T-helper 1 cell treated with Interleukin-12 subunit alpha and Interleukin-12 subunit beta and Interleukin-4 antibody, amounts not matched to agents 30 ng/mL and 1 ng/mL, for 36 hours (primary cell): ENCODE measurements around the gene ZNF492. TPM values are rescaled to one million over a fixed set of nuclear protein-coding genes. Genes with fewer than 3 reads are reported as not detected.

ENCODE experiments used
- intact Hi-C: fragments of 100-400 bp; cut with micrococcal nuclease; formaldehyde crosslinking; loops from one replicate; pipeline ENCODE4 v1.15.1; 2024
- total RNA-seq: library from RNA; stranded (reverse); gene quantifications from 2 replicates; pipeline ENCODE4 v1.2.3, GENCODE V29; 2022

ZNF492 gene
- total RNA-seq, result 0.15 and 0.17 TPM in 2 replicates

GRCh38 chr19:22633706-22634449, at the start of gene ZNF492:
Gene ZNF492 (plus strand): TSS chr19:22634324. CDS start chr19:22653400, 19,076 bp downstream.
- intact Hi-C loops, result loop anchor here (2.0 kb wide), 1 partner anchor 45 kb away; no protein-coding TSS in a partner anchor

GRCh38 chr19:22595422-22595821, 38.7 kb upstream of the ZNF492 start:
- intact Hi-C loops, result no loop called here

GRCh38 chr19:22595918-22596341, 38.2 kb upstream of the ZNF492 start:
- intact Hi-C loops, result no loop called here

- intact Hi-C loops, result no loop called here
Observed at GRCh38 chr19:22600690-22601648, 33.2 kb upstream of the ZNF492 start.

DNA sequence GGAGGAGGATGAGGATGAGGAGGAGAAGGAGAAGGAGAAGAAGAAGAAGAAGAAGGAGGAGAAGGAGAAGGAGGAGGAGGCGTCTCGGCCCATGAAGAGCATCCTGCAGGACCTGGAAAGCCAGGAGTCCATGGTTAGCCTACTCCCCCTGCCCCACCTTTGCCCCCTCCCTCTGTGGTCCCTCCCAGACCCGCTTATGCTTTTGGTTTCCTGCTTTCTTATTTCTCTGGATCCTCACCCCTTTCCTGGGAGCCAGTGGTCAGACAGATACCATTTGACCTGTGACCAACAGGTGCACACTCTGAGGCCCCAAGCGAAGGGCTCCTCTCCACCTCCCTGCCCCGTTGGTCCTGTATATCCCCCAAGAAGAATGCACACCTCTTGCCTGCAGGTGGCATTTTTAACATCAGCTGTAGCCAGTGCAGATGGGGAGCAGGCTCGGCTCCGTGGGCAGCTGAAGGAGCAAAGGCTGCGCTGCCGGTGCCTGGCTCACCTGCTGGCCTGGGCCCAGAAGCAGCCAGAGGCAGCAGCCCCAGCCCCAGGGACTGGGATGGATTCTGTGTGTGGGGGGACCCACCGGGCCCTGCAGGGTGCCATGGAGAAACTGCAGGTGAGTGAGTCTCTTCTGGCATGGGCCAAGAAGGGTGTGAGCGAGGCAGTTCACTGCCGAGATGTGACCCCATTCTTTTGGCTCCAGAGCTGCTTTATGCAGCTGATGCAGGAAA, 32.1 kb upstream of the ZNF492 start:
- intact Hi-C loops, result no loop called here

DNA sequence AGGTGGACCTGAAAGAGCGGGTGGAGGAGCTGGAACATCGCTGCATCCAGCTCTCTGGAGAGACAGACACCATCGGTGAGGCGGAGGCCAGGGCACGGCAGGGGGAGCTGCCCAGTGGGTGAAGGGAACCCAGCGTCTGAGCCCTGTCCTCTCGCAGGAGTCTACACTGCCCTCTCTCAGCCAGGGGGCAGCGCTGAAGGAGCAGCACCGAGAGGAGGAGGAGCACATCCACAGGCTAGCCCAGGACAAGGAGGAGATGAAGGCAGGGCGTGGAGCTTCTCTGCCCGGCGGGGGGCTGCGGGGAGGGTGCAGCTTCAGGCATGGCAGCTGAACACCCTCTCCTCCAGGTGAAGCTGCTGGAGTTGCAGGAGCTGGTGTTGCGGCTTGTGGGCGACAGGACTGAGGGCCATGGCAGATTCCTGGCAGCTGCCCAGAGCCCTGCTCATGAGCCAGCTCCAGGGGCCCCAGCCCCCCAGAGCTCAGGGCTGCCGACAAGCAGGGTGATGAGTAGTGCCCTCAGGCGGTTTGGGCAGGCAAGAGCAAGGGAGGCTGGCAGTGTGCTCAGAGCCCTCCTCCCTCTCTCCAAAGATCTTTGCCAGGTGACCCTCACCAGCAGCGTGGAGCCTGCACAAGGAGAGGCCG, 31.4 kb upstream of the ZNF492 start:
- intact Hi-C loops, result no loop called here

DNA sequence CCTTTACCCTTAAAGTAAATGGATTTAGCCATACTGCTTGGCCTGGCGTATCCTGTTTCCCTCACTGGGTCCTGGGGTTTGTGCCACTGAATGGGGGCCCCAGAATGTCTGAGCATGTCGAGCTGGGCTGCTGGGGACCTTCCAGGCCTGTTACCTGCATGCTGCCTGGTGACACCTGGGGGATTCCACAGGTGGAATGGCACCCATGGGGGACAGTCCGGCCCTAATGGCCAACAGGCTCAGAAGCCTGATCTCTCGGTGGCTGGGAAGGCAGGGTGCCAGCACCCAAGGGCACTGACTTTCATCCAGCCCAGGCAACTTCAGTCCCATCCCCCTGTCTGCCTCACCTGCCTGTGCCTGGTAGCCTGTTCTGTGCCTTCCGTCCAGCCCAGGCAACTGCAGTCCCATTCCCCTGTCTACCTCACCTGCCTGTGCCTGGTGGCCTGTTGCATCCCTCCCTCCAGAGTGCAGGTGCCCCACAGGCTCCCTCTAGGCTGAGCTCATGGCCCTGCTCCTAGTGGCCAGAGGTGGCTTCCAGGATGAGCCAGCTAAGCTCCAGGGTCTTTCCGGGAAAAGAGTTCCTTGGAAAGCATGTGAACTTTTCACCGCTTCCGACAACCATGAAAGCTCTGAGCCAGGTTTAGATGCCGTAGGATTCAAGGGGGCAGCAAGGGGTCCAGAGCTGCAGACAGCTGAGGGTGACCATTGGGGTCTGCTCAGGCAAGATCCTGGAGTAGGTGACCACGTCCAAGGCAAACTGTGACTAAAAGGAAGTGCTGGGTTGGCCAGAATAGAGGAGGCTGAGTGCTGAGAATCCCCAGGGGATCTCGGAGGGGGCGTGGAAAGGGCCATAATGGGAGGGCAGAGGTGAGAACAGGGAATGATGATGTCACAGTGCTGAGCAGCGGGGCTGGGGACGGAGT, 30.3 kb upstream of the ZNF492 start:
- intact Hi-C loops, result no loop called here

GRCh38 chr19:22604571-22605274, 29.4 kb upstream of the ZNF492 start:
- intact Hi-C loops, result no loop called here

- intact Hi-C loops, result no loop called here
Observed at GRCh38 chr19:22605275-22606211, 28.6 kb upstream of the ZNF492 start.

GRCh38 chr19:22606212-22606553, 27.9 kb upstream of the ZNF492 start:
- intact Hi-C loops, result no loop called here

DNA sequence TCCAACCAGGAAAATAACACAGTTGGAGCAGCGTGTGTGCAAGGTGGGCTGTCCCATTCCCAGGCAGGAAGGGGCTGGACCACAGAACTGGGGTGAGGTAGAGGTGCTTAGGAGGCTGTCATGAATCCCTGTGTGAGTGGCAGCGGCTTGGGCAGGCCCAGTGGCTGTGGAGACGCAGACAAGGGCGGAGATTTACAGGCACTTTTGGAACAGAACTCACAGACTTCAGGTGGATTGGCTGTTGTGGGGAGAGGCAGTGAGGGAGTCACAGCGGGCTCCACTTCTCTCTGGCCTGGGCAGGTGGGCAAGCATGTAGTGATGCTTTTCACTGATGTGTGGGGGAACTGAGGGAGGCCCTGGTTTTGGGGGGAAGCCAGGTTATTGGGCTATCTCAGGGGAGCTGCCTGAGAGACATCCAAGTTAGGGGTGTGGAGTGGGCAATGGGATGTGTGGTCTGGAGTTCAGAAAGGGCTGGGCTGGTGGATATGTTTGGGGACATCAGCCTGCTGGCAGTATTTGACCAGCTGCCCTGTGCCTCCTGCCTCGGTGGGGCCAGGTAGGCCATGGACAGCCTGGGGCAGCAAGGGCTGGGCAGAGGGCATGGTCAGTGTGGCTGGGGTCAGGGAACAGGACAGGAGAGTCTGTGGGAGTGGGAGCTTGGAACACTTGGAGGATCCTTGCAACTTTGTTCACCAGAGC, 27.0 kb upstream of the ZNF492 start:
- intact Hi-C loops, result no loop called here

DNA sequence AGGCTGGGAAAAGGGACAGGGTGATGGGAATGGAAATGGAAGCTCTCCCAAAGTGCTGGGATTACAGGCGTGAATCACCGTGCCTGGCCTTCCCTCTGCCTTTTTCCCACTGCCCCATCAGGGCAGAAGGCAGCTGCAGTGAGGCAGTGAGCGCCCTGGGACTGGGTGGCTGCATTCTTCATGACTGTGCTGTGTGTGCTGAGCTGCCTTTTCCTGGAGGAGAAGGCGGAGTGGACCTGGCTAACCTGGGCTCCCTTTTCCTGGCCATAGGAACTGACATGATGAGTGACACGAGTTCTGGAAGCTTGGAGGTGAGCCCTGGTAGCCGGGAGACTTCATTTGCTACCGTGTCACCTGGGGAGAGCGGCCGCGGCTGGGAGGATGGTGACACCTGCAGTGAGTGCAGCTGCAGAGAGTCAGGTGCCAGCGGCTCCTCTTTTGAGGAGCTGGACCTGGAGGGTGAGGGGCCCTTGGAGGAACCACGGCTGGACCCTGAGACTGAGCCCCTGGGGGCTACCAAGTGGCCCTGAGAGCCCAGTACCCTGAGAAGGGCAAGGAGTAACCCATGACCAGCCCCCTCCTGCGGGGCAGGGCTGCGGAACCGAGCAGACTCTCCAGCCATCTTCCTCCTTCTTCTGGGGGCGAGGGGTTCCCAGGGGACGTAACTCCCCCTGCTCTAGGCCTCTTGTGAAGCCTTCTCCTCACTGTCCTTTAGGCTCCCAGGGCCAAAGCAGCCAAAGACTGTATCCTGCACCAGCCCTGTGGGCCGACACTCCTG, 26.3 kb upstream of the ZNF492 start:
- intact Hi-C loops, result no loop called here

- intact Hi-C loops, result no loop called here
Observed at GRCh38 chr19:22608441-22608840, 25.7 kb upstream of the ZNF492 start.

DNA sequence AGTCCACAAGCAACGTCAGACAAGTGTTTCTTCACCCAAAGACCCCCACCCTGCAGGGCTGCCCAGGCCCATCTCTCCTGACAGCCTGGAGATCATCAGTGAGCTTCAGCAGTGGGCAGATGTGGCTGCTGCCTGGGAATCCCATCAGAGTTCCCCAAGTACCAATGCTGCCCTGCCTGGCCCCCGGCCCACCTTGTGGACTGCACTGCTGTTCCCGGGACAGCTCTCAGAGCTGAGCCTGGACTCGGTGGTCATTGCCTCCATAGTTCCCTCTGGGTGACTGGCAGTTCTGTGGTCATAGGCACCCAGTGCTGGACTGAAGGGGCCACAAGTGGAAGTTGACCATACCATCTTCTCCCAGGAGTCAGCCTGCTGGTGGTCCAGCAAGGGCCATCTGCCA, 24.5 kb upstream of the ZNF492 start:
- intact Hi-C loops, result no loop called here

GRCh38 chr19:22610121-22610520, 24.0 kb upstream of the ZNF492 start:
- intact Hi-C loops, result no loop called here

DNA sequence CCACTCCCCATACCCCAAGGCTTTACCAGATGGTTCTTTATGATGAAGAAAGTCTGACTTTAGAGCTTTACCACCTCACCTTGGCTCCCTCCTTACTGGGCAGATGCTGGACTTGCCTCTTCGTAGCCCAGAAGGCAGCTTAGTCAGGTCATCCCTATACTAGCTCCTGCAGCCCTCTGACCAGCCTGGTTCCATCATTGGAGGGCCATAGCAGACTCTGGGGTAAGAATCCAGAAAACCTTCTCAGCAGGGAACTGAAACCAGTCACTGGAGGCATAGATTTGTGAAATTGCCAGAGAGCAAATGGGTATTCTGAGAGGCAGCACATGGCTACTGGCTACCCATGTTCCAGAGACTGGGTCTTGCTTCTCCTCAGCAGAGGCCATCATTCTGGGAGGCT, 21.8 kb upstream of the ZNF492 start:
- intact Hi-C loops, result no loop called here

- intact Hi-C loops, result no loop called here
Observed at GRCh38 chr19:22616659-22617058, 17.5 kb upstream of the ZNF492 start.
